Immature natural killer cell (primary cell): ENCODE measurements around the gene RBFOX1. TPM values are rescaled to one million over a fixed set of nuclear protein-coding genes. Genes with fewer than 3 reads are reported as not detected.

Source experiments
- DNase-seq, 3 donors: peaks; one replicate each; pipeline ENCODE4 v3.0.0; 2022; ENCODE audit warnings: mixed read lengths in 1 of 3
- H3K27ac Mint-ChIP-seq, 6 donors: one replicate each; pipeline ENCODE4 v1.8.0; 2020; ENCODE audit warnings: mixed read lengths in 6 of 6, mild to moderate bottlenecking in 5 of 6, inconsistent platforms in 4 of 6, moderate library complexity in 3 of 6
- H3K27me3 Mint-ChIP-seq, 3 donors: one replicate each; pipeline ENCODE4 v1.8.0; 2020 to 2021; ENCODE audit warnings: low read depth in 3 of 3, mild to moderate bottlenecking in 3 of 3, mixed read lengths in 3 of 3, moderate library complexity in 3 of 3, inconsistent platforms in 1 of 3
- H3K36me3 Mint-ChIP-seq, 3 donors: one replicate each; pipeline ENCODE4 v1.8.0; 2020; ENCODE audit warnings: mixed read lengths in 3 of 3, inconsistent platforms in 2 of 3, mild to moderate bottlenecking in 2 of 3
- H3K4me1 Mint-ChIP-seq, 2 donors: one replicate each; pipeline ENCODE4 v1.8.0; 2020; ENCODE audit warnings: inconsistent platforms in 2 of 2, mild to moderate bottlenecking in 2 of 2, mixed read lengths in 2 of 2, moderate library complexity in 1 of 2
- H3K4me3 Mint-ChIP-seq, 5 donors: one replicate each; pipeline ENCODE4 v1.8.0; 2020; ENCODE audit warnings: mild to moderate bottlenecking in 5 of 5, mixed read lengths in 5 of 5, inconsistent platforms in 3 of 5, moderate library complexity in 3 of 5
- H3K9me3 Mint-ChIP-seq, 6 donors: one replicate each; pipeline ENCODE4 v1.8.0; 2020; ENCODE audit warnings: mild to moderate bottlenecking in 6 of 6, mixed read lengths in 6 of 6, inconsistent platforms in 4 of 6, moderate library complexity in 3 of 6
- polyA plus RNA-seq, 3 donors: library from polyadenylated mRNA; unstranded; fragments of 300-500 nt; fragmentation: Illumina TruSeq; gene quantifications; one replicate each; pipeline ENCODE4 v1.2.3, GENCODE V29; 2021

Gene RBFOX1
- polyA plus RNA-seq, 3 donors from 2014 or later: not detected

- no peaks in the 10 kb centered on the region for H3K27me3 Mint-ChIP-seq
- peaks cover 0 to 40% (median 7%) of the 10 kb centered on the region in 6 donors for H3K9me3 Mint-ChIP-seq
- H3K4me3 Mint-ChIP-seq: no peak overlapping the region
- no peak for DNase-seq
- H3K36me3 Mint-ChIP-seq: peaks cover 0 to 4% (median 0%) of the 10 kb centered on the region in 3 donors
- no peak overlapping the region for H3K27ac Mint-ChIP-seq
- H3K4me1 Mint-ChIP-seq: no peaks in the 10 kb centered on the region
Measured at GRCh38 chr16:7613518-7613917, 280.9 kb downstream of the RBFOX1 start.

DNA sequence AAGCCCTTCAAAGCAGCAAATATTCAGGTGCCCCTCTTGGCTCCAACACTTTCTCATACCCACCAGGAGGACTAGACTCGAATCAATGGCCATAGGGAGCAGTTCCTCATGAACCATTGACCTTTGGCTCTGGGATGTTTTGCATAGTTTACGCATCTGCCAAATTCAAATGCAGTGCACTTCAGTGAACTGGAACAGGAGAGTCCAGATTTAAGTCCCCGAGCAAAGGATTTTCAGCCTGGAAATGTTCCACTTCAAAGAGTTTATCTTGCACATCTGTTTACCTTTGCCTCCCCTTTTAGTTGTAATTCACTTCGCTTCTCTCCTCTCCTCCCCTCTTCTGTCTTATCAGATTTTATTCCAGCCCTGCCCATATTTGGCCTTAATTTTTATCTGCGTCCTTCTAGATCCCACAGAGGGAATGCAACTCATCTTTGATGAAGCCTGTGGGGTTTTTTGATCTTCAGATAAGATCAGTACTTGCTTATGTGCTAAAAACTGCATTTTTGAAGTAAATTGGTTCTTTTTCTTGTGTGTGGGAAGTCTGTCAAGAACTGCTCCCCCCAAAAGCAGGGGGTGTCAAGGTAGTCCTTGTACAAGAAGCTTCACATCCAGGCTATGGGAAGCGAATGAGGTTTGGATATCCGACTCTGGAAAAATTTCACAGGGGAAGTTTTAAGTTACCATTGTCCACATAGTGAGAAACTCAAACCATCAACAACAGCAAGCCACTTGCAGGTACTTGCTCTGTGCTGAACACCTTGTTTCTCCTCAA, 281.6 kb downstream of the RBFOX1 start:
- DNase-seq: no peak
- Mint-ChIP-seq H3K4me1 (no peaks in the 10 kb centered on the region), H3K36me3 (peaks cover 0 to 4% (median 0%) of the 10 kb centered on the region in 3 donors), H3K4me3 (no peak overlapping the region), H3K27ac (no peak overlapping the region), H3K27me3 (no peaks in the 10 kb centered on the region), H3K9me3 (peaks cover 0 to 33% (median 7%) of the 10 kb centered on the region in 6 donors)

DNA sequence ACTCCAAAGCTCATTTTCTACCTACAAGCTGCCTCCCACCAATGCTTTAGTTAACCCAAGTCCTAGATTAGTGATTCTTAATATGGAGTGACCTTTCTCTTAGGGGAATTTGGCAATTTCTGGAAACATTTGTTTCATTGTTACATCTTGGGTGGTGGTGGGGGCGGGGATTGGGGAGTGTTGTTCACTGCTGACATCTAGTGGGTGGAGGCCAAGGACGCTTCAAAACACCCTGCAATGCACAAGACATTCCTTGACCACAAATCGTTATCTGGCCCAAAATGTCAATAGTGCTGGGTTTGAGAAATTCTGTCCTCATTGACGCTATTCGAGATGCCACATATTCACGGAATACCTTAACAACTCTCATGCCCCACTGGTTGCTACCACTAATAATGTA, 282.9 kb downstream of the RBFOX1 start:
- peaks cover 0 to 4% (median 0%) of the 10 kb centered on the region in 3 donors for H3K36me3 Mint-ChIP-seq
- no peak for DNase-seq
- no peaks in the 10 kb centered on the region for H3K27me3 Mint-ChIP-seq
- no peaks in the 10 kb centered on the region for H3K4me1 Mint-ChIP-seq
- H3K9me3 Mint-ChIP-seq: peaks cover 0 to 32% (median 7%) of the 10 kb centered on the region in 6 donors
- no peak overlapping the region for H3K27ac Mint-ChIP-seq
- H3K4me3 Mint-ChIP-seq: no peak overlapping the region

DNA sequence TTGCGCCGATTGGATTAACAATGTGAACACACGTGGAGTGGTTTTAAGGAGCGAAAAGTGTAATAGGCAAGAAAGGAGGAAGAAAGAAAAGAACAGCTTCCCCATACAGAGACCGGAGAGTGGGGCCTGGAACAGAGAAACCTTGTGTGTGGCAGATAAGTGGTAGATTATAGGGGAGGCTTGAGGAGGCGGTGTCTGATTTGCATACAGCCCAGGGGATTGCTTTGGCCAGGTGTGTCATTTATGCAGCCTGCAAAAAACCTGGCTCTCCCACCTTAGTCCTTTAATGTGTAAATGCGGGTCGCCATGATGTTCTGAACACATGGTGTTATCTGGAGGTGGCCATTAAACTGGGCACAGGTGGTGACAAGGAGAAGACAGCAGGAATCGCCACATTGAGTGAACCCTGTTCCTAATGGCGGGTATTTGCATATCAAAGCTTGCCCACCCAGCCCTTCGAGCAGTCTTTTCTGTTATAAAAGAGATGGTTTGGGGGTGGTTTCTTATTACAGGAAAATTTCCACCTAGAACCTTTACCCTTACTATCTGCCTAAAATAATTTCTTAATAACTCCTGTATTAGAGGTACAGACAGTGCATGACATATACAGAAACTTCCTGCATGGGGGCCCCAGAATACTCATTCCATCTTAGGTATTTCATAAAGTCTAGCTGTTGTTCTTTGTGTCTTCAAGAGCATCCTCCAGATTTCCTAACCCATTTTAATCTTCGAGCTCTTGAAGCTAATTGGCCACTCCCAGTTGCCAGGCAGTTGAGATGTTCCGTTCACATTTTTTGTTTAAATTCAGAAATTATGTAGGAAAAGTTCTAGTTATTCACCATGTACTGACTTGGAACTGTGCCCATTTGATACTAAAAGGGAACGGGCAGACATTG, 292.5 kb downstream of the RBFOX1 start:
- Mint-ChIP-seq H3K27ac (no peak overlapping the region), H3K4me3 (no peak overlapping the region), H3K27me3 (no peaks in the 10 kb centered on the region), H3K4me1 (no peaks in the 10 kb centered on the region), H3K36me3 (no peaks in the 10 kb centered on the region), H3K9me3 (peaks cover 0 to 21% (median 6%) of the 10 kb centered on the region in 6 donors)
- no peak for DNase-seq

DNA sequence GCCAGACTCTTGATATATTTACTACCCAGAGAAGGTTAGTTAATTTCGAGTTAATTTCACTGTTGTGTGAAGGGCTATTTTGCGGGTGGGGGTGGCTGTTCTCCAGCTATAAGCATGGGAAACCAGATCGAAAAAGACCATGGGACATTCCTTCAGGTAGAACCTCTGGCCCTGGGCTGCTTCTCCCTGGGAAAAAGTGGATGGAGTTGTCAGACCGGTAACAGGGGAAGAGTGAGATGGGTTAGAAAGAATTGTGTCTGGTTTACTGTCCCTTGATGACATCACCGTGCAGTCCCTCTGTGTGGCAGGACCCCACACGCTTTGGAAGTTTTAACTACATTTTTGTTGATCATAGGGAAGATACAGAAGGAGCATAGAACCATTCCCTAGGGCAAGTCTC, 296.3 kb downstream of the RBFOX1 start:
- no peaks in the 10 kb centered on the region for H3K4me1 Mint-ChIP-seq
- no peak overlapping the region for H3K27ac Mint-ChIP-seq
- no peaks in the 10 kb centered on the region for H3K27me3 Mint-ChIP-seq
- no peaks in the 10 kb centered on the region for H3K36me3 Mint-ChIP-seq
- H3K9me3 Mint-ChIP-seq: peaks cover 0 to 23% (median 8%) of the 10 kb centered on the region in 6 donors
- H3K4me3 Mint-ChIP-seq: no peak overlapping the region
- DNase-seq: no peak

DNA sequence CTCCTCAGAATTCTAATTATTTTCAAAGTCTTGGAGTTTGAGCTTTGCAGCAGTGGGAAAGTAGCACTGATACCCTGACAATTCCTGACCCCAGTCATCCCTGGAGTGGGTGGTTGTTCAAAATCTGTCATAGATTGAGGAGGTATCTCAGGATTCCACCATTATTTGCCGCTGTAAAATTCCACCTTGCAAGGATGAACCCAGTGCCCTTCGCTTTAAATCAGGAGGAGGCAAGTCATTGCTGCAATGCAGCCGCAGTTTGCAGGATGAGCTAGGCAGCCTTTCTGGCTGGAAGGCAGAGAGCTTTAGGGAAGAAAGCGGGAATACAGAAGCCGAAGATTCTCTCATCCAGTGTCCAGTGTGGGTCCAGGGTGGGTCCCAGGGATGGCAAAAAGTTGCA, 296.9 kb downstream of the RBFOX1 start:
- Mint-ChIP-seq H3K27ac (no peak overlapping the region), H3K9me3 (peaks cover 2 to 21% (median 10%) of the 10 kb centered on the region in 6 donors), H3K4me3 (no peak overlapping the region), H3K36me3 (no peaks in the 10 kb centered on the region), H3K27me3 (no peaks in the 10 kb centered on the region), H3K4me1 (no peaks in the 10 kb centered on the region)
- DNase-seq: no peak

- no peak overlapping the region for H3K4me3 Mint-ChIP-seq
- DNase-seq: no peak
- H3K36me3 Mint-ChIP-seq: no peaks in the 10 kb centered on the region
- H3K27ac Mint-ChIP-seq: no peak overlapping the region
- no peaks in the 10 kb centered on the region for H3K27me3 Mint-ChIP-seq
- peaks cover 2 to 36% (median 9%) of the 10 kb centered on the region in 6 donors for H3K9me3 Mint-ChIP-seq
- H3K4me1 Mint-ChIP-seq: no peaks in the 10 kb centered on the region
Measured at GRCh38 chr16:7637446-7637845, 304.8 kb downstream of the RBFOX1 start.

DNA sequence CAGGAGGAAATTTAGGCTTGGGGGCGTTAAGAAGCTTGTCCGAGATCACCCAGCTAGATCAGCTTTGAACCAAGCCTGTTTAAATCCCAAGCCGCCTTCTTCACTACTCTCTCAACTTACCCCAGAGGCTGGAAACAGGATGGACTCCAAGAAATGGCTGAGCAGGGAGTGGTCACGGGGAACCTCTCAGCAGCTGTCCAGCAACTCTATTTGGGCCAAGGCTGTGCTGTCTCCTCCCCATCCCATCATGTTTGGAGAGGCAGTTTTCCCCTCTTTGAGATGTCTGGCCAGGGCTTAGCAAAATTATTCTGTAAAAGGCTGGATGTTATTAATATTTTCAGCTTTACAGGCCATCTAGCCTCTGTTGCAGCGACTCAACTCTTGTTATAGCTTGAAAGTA, 305.7 kb downstream of the RBFOX1 start:
- H3K4me3 Mint-ChIP-seq: no peak overlapping the region
- no peaks in the 10 kb centered on the region for H3K27me3 Mint-ChIP-seq
- H3K27ac Mint-ChIP-seq: no peak overlapping the region

DNA sequence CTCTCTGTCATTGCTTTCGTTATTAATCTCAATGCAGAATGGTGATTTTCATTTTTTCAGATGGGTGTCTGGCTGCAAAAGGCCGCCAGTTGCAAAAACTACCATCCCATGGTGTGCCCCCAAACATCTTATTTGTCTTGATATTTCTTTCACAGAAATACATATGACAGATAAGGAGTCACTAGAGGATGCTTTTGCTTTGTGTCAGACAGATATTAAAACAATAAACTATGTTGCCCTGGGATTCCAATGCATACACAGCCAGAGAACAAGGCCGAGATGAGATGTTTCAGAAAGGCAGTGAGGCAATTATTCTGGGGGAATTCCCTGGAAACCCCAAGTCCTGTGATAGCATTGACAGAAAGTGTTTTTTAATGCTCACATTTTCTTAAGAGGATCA, 307.7 kb downstream of the RBFOX1 start:
- DNase-seq: no peak
- Mint-ChIP-seq H3K4me3 (no peak overlapping the region), H3K27ac (no peak overlapping the region), H3K27me3 (peaks cover 0 to 2% (median 0%) of the 10 kb centered on the region in 3 donors), H3K9me3 (peaks cover 1 to 40% (median 14%) of the 10 kb centered on the region in 6 donors), H3K4me1 (no peaks in the 10 kb centered on the region), H3K36me3 (peaks cover 0 to under 1% (median 0%) of the 10 kb centered on the region in 3 donors)

More for the DNA sequence above, 305.7 kb downstream of the RBFOX1 start:
- Mint-ChIP-seq H3K9me3 (peaks cover 2 to 42% (median 12%) of the 10 kb centered on the region in 6 donors), H3K36me3 (no peaks in the 10 kb centered on the region), H3K4me1 (no peaks in the 10 kb centered on the region)
- no peak for DNase-seq

DNA sequence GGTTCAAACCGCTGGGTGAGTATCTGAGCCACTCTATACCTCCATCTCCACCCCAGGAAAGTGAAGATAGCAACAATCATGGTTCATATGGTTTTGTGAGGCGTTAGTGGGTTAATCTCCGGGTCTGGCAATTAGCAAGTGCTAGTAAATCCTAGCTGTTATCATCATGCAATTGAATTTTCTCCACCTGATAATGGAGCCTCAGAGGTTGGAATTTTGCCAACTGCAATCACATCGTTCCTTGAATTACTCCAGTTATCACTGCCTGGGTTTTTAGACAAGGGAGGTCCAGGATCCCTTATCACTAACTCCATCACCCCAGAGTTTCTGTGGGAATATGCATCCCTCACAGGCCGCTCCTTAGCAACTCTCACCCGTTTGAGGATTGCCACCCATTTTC, 311.5 kb downstream of the RBFOX1 start:
- Mint-ChIP-seq H3K27ac (no peak overlapping the region), H3K9me3 (peaks cover 4 to 41% (median 11%) of the 10 kb centered on the region in 6 donors), H3K4me1 (no peaks in the 10 kb centered on the region), H3K27me3 (peaks cover 0 to 2% (median 0%) of the 10 kb centered on the region in 3 donors), H3K36me3 (peaks cover 0 to 4% (median 0%) of the 10 kb centered on the region in 3 donors), H3K4me3 (no peak overlapping the region)
- DNase-seq: no peak

- Mint-ChIP-seq H3K36me3 (peaks cover 0 to 4% (median 0%) of the 10 kb centered on the region in 3 donors), H3K9me3 (peaks cover 4 to 36% (median 9%) of the 10 kb centered on the region in 6 donors), H3K4me3 (no peak overlapping the region), H3K4me1 (no peaks in the 10 kb centered on the region), H3K27ac (no peak overlapping the region), H3K27me3 (peaks cover 0 to 2% (median 0%) of the 10 kb centered on the region in 3 donors)
- no peak for DNase-seq
Measured at GRCh38 chr16:7644811-7645210, 312.2 kb downstream of the RBFOX1 start.

- Mint-ChIP-seq H3K9me3 (peaks cover 4 to 42% (median 13%) of the 10 kb centered on the region in 6 donors), H3K4me1 (no peaks in the 10 kb centered on the region), H3K4me3 (no peak overlapping the region), H3K27ac (no peak overlapping the region), H3K36me3 (peaks cover 0 to 4% (median 0%) of the 10 kb centered on the region in 3 donors), H3K27me3 (peaks cover 0 to 2% (median 0%) of the 10 kb centered on the region in 3 donors)
- DNase-seq: no peak
Measured at GRCh38 chr16:7646821-7647500, 314.3 kb downstream of the RBFOX1 start.

DNA sequence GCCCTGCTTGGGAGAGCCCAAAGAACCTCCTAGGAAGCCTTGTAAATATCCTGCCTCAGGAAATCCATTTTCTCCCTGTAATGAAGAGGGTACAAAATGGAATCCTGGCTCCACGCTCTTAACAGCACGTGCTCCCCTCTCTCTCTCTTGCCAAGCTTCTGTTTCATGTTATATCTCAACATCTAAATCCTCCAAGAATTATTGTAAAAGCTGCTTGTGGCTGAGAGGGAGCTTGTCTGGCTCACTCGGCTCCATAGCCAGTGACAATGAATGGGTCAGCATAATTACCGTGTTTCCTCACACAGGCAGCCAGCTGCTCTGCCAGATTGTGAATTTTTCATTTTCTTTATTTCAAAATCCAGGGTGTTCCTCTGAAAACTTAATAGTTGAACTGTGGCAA, 317.8 kb downstream of the RBFOX1 start:
- no peak for DNase-seq
- Mint-ChIP-seq H3K27ac (no peak overlapping the region), H3K9me3 (peaks cover 2 to 41% (median 16%) of the 10 kb centered on the region in 6 donors), H3K4me3 (no peak overlapping the region), H3K4me1 (no peaks in the 10 kb centered on the region), H3K36me3 (peaks cover 0 to 3% (median 0%) of the 10 kb centered on the region in 3 donors), H3K27me3 (peaks cover 0 to 2% (median 0%) of the 10 kb centered on the region in 3 donors)
